ENCODE measurements around the gene SYNGR2.
"Not testable (repeated sequence)": the region's sequence is repeated elsewhere in the genome, so short reads cannot be mapped to it uniquely, and the experiment has no call there.

The SYNGR2 gene

GRCh38 chr17:78171591-78172248, 3.3 kb downstream of the SYNGR2 start:
- not testable (repeated sequence) for DNase-seq (ENCODE audit: low spot score)

DNA sequence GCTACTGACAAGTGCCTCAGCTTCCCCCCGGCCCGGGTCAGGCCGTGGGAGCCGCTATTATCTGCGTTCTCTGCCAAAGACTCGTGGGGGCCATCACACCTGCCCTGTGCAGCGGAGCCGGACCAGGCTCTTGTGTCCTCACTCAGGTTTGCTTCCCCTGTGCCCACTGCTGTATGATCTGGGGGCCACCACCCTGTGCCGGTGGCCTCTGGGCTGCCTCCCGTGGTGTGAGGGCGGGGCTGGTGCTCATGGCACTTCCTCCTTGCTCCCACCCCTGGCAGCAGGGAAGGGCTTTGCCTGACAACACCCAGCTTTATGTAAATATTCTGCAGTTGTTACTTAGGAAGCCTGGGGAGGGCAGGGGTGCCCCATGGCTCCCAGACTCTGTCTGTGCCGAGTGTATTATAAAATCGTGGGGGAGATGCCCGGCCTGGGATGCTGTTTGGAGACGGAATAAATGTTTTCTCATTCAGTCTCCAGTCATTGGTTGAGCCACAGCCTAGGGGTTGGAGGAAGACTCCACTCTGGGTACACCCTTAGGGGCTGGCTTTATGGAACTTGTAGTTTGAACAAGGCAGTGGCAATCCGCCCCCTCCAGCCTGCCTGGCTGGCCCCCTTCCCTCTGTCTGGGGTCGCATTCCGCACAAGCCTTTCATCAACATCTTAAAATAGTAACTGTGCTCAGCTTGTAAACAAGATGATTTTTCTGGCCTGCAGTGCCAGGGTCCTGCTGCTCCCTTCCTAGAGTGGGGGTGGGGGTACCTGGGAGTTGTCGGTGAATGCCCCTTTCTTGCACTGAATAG, 4.1 kb downstream of the SYNGR2 start:
- DNase-seq (ENCODE audit: low spot score): no peak

DNA sequence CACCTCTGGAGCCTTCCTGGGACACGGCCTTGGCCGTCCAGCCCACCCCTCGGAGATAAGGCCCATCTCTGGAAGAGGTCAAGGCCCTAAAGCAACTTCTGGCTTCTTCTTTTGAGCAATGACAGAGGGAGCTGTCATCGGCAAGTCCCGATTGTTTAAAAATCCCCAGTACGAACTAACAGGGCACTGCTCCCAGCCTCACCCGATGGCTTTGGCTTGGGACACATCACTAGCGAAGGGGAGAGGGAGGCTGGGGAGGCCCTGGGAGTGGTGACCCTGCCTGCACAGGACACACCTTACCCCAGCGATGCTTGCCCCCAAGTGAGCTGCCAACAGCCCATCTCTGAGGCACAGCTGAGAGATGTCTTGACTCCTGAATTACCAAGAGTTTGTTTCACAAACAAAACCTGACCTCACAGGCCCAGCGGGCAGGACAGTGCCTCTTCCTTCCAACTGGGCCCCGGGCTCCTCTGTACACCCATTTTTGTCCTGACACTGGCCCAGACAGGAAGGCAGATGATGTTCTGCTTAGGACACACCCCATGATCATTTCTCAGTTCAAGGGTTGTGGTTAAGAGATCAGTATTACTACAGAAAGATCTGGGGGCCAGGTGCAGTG, 4.8 kb downstream of the SYNGR2 start:
- DNase-seq (ENCODE audit: low spot score): no peak

- no peak for DNase-seq (ENCODE audit: low spot score)
These were observed 6.0 kb downstream of the SYNGR2 start for GRCh38 chr17:78174346-78174869.

DNA sequence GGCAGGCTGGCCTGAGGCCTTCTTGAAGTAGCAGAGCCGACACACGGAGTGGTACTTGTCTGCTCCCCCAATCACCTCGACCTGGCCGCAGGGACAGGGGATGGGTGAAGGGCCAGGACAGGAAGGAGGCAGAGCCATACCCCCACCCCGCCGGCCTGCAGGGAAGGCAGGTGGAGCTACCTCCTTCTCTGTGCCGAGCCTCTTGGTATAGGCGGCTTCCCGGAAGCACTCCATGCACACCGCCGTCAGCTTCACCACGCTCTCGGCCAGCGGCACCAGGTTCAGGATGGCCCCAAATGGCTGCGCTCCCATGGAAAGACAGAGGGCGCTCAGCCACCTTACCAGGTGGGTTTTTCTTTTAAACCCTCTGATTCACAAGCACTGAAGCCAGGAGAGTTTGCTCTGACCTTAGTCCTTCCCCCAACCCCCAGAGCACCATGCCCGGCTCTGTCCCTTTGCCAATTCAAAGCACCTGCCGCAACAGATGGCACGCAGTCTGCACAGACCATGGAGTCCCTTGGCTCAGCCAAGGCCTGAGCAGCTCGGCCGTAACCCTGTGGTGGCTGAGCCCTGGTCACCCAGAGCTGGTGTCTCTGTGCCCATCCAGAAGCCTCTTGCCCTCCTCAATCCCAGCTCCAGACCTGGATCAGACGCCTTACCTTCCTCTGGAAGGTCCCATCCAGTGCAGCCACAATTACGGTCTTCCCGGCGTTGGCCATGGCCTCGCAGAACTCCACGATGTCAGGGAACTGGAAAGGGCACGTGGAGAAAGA, 6.7 kb downstream of the SYNGR2 start:
- no peak for DNase-seq (ENCODE audit: low spot score)

GRCh38 chr17:78175643-78175981, 7.2 kb downstream of the SYNGR2 start:
- DNase-seq (ENCODE audit: low spot score): no peak

DNA sequence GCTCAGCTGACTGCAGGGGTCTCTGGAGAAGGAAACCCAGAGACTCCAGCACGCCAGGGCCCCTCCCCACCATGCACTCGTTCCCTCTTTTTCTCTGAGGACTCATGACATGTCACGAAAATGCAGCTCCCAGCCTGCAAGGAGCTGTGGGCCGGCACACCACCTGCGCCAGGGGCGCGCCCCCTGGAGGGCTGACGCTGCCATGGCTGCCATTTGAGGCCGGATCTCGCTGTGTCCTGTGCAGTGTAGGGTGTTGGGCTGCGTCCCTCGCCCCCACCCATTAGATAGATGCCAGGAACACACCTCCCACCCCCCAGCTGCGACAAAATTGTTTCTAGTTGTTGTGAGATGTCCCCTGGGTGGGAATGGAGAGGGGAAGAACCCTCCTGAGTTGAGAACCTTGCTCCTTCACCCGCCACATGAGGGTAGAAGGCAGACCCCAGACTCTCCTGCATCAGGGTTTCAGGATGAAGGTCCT, 8.2 kb downstream of the SYNGR2 start:
- peak; percentile 95 for DNase-seq (ENCODE audit: low spot score)

DNA sequence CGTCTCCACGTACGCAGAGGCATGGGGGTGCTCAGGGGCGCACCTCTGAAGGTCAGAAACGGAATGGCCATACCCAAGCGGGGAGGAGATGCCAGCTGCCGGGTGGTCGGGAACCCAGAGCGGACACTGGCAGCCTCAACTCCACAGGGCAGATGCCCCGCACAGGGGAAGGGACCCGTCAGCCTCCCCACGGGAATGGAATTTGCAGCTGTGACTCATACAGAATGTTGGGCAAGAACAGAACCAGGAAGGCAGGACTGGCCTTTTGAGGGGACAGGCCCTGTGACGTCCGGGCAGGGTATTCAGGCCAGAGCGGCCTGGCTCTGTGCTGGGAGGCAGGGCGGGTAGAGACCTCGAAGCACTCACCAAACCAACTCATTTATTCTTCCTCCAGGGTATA, 11.0 kb downstream of the SYNGR2 start:
- DNase-seq (ENCODE audit: low spot score): no peak

DNA sequence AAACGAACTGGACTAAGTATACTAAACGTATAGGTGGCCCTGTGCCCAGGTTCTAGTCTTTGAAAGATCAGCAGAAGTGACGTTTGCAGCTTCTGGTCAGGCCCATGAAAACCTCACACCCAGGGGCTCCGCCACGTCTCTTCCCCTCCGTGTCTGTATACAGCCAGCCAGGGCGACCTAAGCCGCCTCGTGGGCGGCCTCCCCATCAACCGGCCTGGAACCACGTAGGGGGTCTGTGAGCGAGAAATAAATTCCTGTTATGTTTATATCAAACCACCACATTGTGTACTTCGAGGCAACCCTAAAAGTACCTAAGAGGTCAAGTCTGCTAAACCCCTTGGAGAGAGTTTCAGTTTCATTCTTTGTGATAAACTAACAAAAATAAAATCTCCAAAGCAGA, 11.7 kb downstream of the SYNGR2 start:
- no peak for DNase-seq (ENCODE audit: low spot score)

DNA sequence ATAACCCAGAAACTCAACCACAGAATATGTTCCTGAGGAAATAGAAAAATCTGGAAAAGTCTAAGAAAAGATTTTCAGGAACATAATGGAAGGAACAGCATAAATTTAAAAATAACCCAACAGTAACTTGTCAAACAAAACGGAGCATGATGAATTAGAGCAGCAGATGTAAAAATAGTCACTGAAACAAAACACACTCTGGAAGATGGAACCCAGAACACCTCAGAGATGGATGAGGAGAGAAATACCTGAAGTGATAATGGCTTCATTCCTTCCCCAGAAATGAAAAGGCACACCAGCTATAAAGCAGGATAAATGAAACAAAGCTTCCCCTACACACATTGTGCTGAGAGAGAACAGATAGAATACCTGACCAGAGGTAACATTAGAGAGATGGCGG, 12.1 kb downstream of the SYNGR2 start:
- DNase-seq (ENCODE audit: low spot score): no peak

- DNase-seq (ENCODE audit: low spot score): no peak
These were observed 14.1 kb downstream of the SYNGR2 start for GRCh38 chr17:78182504-78182903.

GRCh38 chr17:78183916-78184315, 15.5 kb downstream of the SYNGR2 start:
- DNase-seq (ENCODE audit: low spot score): no peak

DNA sequence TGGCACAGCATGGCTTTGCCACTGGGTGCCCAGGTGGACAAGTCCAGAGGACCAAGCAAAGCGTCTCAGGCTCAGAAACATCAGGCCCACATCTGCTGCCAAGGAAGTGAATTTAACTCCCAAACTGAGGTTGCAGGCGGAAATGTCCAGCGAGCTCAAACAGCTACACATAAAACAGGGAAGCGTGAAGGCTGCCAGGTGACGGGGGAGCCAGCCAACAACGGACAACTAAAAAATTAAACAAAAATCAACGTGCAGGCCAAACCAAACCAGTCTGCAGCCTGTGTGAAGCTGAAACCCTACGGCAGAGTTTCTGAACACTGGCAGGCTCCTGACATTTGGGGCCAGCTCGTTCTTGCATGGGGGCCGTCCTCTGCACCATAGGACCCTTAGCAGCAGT, 16.0 kb downstream of the SYNGR2 start:
- DNase-seq (ENCODE audit: low spot score): no peak

- no peak for DNase-seq (ENCODE audit: low spot score)
These were observed 16.5 kb downstream of the SYNGR2 start for GRCh38 chr17:78184868-78185267.

- peak; percentile 77 for DNase-seq (ENCODE audit: low spot score)
These were observed 17.8 kb downstream of the SYNGR2 start for GRCh38 chr17:78185981-78186691.

DNA sequence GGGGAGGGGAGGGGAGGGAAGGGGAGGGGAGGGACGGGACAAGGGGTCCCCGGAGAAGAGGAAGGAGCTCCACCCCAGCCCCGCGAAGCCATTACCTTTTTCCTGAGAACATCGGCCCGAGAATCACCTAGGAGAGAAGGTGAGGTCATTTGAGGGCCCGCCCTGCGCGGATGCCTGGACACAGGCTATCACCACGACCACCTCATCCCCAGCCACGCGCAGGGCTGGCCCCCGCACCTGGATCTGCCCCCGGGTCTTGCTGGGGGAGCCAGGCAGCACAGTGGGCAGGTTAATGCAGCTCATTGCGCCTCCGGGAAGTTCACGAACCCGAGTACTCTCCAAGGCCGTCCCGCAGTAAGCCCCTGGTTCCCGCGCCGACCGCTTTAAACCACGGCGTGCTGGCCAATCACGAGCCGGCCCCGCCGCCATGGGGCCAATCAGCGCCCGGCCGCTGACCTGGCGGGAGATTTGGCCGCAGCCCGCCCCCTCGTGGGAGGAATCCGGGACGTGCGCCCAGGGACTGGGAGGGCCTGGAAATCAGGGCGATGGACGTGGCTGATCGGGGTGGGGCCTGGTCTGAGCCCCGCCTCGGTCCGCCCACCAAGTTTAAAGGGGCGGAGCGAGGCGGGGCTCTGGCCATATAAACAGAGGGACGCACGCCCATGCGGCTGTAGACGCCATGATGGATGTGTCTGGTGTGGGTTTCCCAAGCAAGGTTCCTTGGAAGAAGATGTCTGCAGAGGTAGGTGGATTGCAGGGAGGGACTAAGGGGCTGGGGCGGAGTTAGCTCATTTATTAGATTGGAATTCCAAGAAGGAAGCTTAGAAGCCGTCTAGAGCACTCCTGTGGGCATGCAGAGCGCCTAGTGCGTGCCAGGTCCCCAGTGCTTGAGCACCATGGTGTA, 18.6 kb downstream of the SYNGR2 start, which contains the start of the genes AFMID and TK1:
AFMID (plus strand) TSS at position 671 of the 904 bp plus-strand sequence; CDS start at position 680, 9 bp downstream.
TK1 (minus strand) TSS at position 361 of the 904 bp plus-strand sequence; CDS start at position 303, 58 bp downstream.
- peak; percentile 100 for DNase-seq (ENCODE audit: low spot score)

- DNase-seq (ENCODE audit: low spot score): peak; percentile 19
These were observed 28.3 kb downstream of the SYNGR2 start for GRCh38 chr17:78196716-78197115.

- DNase-seq (ENCODE audit: low spot score): peak; percentile 24
These were observed 28.9 kb downstream of the SYNGR2 start for GRCh38 chr17:78197147-78197832.

- DNase-seq (ENCODE audit: low spot score): no peak
These were observed 32.1 kb downstream of the SYNGR2 start for GRCh38 chr17:78200451-78200850.
